Measurements from ENCODE around the gene NCAPD2. TPM values are rescaled to one million over a fixed set of nuclear protein-coding genes. Genes with fewer than 3 reads are reported as not detected.
A peak's percentile ranks its signal among the peaks of the same experiment; 100 is the strongest.

NCAPD2 gene
- polyA plus RNA-seq, 1 of the 3 experiments (the other 2 are of a cell fraction) = 46.9 TPM

- TF ChIP-seq, protein P1, sequence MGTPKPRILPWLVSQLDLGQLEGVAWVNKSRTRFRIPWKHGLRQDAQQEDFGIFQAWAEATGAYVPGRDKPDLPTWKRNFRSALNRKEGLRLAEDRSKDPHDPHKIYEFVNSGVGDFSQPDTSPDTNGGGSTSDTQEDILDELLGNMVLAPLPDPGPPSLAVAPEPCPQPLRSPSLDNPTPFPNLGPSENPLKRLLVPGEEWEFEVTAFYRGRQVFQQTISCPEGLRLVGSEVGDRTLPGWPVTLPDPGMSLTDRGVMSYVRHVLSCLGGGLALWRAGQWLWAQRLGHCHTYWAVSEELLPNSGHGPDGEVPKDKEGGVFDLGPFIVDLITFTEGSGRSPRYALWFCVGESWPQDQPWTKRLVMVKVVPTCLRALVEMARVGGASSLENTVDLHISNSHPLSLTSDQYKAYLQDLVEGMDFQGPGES (IDR thresholded peaks at IDR 0.05; ENCODE audit: low read depth, low read length) = no peak
- TF ChIP-seq RCOR1 (IDR thresholded peaks at IDR 0.05; ENCODE audit: low read length) (no peak), POLR2AphosphoS5 (IDR thresholded peaks at IDR 0.05; ENCODE audit: low read depth, low read length) (peak; percentile 78; the same call in 1 of the 2 replicates), ELF1 (IDR thresholded peaks at IDR 0.05) (peak; percentile 46), TCF12 (IDR thresholded peaks at IDR 0.05) (no peak), TEAD4 (IDR thresholded peaks at IDR 0.05; ENCODE audit: borderline replicate concordance, insufficient read depth) (no peak), NFIC (IDR thresholded peaks at IDR 0.05; ENCODE audit: borderline replicate concordance) (no peak), CHD2 (IDR thresholded peaks at IDR 0.05; ENCODE audit: low read length, partially characterized antibody) (peak; percentile 5), JUND (IDR thresholded peaks at IDR 0.05) (no peak), MEF2A (IDR thresholded peaks at IDR 0.05; ENCODE audit: borderline replicate concordance, low read depth) (no peak), RFX5 (IDR thresholded peaks at IDR 0.05; ENCODE audit: low read length) (no peak), RXRA (IDR thresholded peaks at IDR 0.05; ENCODE audit: borderline replicate concordance, low read depth) (no peak), SMC3 (IDR thresholded peaks at IDR 0.05; ENCODE audit: low read depth, low read length) (no peak), FOXM1 (IDR thresholded peaks at IDR 0.05; ENCODE audit: low read depth) (no peak), RAD21 (IDR thresholded peaks at IDR 0.05; ENCODE audit: low read length) (no peak), CTCF (IDR thresholded peaks at IDR 0.05) (no peak), GABPA (IDR thresholded peaks at IDR 0.05; ENCODE audit: low read depth) (peak; percentile 30), NRF1 (IDR thresholded peaks at IDR 0.05; ENCODE audit: low read depth, low read length) (peak; percentile 86)
- TF ChIP-seq, protein P2, sequence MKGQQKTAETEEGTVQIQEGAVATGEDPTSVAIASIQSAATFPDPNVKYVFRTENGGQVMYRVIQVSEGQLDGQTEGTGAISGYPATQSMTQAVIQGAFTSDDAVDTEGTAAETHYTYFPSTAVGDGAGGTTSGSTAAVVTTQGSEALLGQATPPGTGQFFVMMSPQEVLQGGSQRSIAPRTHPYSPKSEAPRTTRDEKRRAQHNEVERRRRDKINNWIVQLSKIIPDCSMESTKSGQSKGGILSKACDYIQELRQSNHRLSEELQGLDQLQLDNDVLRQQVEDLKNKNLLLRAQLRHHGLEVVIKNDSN (IDR thresholded peaks at IDR 0.05; ENCODE audit: borderline replicate concordance, low read depth) = peak; percentile 86
- TF ChIP-seq, protein P3, sequence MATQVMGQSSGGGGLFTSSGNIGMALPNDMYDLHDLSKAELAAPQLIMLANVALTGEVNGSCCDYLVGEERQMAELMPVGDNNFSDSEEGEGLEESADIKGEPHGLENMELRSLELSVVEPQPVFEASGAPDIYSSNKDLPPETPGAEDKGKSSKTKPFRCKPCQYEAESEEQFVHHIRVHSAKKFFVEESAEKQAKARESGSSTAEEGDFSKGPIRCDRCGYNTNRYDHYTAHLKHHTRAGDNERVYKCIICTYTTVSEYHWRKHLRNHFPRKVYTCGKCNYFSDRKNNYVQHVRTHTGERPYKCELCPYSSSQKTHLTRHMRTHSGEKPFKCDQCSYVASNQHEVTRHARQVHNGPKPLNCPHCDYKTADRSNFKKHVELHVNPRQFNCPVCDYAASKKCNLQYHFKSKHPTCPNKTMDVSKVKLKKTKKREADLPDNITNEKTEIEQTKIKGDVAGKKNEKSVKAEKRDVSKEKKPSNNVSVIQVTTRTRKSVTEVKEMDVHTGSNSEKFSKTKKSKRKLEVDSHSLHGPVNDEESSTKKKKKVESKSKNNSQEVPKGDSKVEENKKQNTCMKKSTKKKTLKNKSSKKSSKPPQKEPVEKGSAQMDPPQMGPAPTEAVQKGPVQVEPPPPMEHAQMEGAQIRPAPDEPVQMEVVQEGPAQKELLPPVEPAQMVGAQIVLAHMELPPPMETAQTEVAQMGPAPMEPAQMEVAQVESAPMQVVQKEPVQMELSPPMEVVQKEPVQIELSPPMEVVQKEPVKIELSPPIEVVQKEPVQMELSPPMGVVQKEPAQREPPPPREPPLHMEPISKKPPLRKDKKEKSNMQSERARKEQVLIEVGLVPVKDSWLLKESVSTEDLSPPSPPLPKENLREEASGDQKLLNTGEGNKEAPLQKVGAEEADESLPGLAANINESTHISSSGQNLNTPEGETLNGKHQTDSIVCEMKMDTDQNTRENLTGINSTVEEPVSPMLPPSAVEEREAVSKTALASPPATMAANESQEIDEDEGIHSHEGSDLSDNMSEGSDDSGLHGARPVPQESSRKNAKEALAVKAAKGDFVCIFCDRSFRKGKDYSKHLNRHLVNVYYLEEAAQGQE (IDR thresholded peaks at IDR 0.05; ENCODE audit: low read depth, low read length) = no peak
Observed at GRCh38 chr12:6451348-6452244, 42.3 kb upstream of the NCAPD2 start, which contains the start of gene TAPBPL (continued).
